Renal cortex interstitium (tissue), 11 donors: ENCODE data around the gene CCDC68. TPM values are rescaled to one million over a fixed set of nuclear protein-coding genes. Genes with fewer than 3 reads are reported as not detected.
A peak's percentile ranks its signal among the peaks of the same experiment; 100 is the strongest.

Experiments used
- DNase-seq, 11 donors: peaks; one replicate each; pipeline ENCODE4 v3.0.0-alpha.2; 2013; ENCODE audit warnings: low read depth in 9 of 11, low spot score in 4 of 11; ENCODE audit errors: extremely low read depth in 1 of 11
- polyA plus RNA-seq, 3 donors: library from polyadenylated mRNA; unstranded; fragments of 120-200 nt; gene quantifications; one replicate each; pipeline ENCODE4 v1.2.1, GENCODE V29; 2013; ENCODE audit not compliant: insufficient read length in 3 of 3

CCDC68 gene
- polyA plus RNA-seq, 3 donors = 7.5 to 12.8 (median 12.1) TPM

DNA sequence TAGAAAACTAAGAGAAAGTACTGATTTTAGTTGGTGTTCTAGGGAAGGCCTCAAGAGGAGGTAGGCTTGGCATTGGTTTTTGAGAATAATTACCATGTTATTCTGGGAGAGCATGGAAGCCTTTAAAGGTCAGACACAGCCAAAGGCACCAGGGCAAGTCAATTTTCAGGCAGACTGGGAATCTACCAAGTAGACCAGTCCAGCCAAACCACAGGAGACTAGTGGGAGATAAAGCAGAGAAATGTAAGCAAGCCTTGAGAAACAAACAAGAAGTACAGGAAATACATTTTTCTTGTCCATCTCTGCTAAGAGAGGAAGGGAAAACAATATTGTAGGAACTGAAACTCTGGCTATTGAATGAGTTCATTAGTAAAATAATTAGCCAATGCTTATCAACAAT, 5.5 kb upstream of the CCDC68 start:
- DNase-seq = no peak

DNA sequence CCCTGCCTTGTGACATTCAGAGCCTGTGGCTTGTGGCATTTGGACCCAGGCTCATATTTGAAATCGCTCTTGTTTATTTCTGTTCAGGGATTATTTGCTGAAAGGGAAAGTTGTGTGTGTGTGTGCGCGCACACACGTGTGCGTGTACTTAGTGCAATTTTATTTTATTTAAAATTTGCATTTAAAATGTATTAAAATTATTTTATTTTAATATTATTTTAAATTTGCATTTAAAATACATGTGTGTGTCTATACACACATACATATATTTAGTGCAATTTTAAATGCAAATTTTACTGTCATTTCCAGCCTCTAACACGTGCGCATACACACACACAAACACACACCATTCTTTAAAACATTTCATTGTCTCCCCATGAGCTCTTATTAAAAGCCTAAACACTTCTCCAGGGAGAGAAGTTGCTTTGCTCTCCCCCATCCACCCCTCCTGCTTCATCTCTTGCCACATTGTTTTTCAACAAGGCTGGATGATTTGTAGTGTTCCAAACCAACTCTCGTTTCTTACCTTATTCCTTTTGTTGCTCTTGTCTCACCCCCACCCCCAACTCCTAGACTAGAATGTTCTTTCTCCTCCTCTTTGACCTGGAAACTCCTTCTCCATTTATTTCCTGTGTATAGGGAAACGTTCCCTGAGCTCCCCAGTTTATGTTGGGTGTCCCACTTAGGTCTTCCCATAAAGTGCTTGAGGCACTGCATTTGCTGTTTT, 3.8 kb upstream of the CCDC68 start:
- no peak for DNase-seq

DNA sequence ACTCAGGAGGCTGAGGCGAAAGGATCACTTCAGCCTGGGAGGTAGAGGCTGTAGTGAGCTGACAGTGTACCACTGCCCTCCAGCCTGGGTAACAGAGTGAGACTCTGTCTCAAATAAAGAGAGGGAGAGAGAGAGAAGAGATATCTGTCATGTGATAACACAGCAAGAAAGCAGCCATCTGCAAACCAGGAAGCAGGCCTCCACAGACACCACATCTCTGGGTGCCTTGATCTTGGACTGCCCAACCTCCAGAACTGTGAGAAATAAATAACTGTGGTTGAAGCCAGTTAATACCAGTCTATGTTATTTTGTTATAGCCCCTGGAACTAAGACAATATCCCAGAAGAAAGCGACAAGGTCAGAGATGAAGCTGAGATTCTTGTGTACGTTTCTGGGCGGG, 2.6 kb upstream of the CCDC68 start:
- no peak for DNase-seq

DNA sequence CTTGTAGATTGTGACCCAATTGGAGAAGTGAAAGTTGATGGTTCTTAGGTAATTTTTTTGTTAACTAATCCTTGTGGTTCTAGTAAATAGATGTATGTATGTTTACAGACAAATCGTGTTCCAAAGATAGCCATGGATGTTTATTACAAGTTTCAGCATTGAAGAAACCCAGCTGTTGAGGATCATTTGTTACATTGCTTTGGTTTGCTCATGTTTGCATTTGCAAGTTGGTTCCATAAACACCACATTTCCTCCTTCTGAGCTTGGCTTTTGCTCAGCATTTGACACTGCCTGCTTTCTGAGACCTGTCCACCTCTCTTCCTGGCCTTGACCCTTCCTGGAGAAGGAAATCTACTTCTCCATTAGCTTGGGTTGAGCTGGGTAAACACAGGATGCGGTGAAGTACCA, 1.8 kb upstream of the CCDC68 start:
- DNase-seq = peak in 5 of 11 donors; percentile 23 to 58 (median 38)

DNA sequence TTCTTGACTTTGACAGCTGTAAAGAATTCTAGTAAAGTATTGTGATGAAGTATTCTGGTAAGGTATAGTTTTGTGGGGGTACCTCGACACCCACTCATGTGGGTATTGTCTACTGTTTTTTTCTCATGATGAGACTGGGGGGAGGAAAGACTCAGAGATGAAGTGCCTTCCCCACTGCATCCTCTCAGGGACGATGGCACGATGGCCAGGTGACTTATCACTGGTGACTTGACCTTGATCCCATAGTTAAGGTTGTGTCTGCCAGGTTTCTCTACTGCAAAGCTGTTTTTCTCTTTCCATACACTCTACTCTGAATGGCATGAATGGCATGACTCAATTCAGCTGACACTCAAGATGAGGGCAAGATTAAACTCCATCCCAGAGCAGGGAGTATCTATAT, 936 bp upstream of the CCDC68 start:
- DNase-seq = no peak

DNA sequence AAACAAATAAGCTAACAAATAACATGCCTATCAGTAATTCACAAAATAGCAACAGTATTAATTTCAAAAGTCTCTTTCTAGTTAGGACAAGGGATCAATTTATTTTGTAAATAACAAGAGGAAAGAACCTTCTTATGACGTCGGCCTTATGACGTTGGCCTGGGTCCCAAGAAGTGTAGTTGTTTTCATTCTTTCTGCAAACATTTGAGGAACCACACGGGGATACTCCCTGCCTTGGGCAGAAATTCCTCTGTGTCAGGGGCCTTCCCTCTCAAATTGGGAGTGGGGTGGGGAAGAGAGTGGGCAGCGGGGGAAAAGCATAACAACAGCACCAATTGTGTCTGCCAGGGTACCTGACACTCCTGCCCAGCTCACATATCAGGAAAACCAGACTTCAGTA, 1.3 kb downstream of the CCDC68 start:
- DNase-seq = no peak

DNA sequence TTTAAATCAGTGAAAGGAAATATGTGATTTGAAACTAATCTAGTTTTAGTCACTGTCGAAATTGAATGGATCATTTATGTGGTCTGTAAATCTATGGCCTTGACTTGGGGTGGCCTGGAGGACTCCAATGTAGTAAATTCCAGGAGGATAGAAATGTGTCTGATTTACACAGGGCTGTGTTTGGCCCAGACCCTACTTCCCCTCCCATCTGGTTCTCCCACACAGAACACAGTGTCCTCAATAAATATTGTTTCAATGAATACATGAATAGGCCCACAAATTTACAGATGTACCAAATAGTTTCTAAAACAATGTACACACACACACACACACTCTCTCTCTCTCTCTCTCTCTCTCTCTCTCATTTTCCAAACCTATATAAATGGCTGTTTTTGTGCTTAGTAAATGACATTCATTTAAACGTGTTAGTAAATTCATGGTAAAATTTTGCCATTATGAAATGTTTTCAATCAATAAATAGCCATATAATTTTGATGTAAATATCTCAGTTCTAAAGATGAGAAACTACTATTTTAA, 1.9 kb downstream of the CCDC68 start:
- DNase-seq = no peak

DNA sequence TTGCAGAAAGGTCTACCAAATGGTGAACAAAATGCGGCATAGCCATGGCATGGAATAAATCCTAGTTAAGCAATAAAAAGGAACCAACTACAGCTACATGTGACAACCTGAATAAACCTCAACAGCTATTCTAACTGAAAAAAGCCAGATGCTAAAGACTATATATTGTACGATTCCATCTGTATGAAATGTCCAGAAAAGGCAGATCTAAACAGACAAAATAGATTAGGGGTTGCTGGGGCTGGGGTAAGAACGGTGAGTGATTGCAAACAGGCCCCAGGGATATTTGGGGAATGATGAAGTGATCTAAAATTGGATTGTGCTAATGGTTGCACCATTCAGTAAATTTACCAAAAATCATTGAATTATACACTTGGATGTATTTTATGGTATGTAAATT, 2.8 kb downstream of the CCDC68 start:
- DNase-seq = no peak

DNA sequence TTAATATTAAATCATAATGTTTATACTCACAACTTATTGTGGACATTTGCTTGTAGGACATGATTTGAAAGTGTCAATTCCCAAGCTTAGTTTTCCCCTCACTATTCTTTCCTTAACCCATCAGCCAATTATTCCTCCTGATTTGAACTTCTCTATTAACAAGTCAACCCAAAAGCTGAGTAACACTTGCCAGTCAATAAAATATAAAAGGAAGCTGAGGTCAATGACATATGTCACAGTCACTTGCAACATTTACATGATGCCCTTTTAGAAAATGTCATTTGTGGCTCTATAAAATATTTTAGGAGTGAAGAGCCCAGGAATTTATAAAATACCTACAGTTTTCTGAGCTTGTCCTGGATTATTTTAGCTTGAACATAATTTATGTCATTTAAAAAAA, 7.2 kb downstream of the CCDC68 start:
- no peak for DNase-seq

DNA sequence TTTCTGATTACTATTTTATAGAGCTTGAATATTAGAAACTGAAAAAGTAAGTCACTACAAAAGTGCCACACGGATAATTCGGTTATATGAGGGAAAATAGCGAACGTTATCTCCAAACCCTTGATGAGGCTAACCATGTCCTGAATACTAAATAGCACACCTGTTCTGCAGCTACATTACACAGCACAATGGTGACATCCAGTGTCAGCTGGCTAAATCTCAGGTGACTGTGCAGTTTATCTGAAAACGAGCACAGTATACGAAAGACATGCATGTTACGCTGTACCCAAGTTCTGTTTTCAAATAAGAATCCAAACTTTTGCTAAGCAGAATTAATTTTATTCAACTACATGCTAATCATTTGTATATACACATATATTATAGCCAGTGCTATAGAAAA, 9.0 kb downstream of the CCDC68 start:
- no peak for DNase-seq

DNA sequence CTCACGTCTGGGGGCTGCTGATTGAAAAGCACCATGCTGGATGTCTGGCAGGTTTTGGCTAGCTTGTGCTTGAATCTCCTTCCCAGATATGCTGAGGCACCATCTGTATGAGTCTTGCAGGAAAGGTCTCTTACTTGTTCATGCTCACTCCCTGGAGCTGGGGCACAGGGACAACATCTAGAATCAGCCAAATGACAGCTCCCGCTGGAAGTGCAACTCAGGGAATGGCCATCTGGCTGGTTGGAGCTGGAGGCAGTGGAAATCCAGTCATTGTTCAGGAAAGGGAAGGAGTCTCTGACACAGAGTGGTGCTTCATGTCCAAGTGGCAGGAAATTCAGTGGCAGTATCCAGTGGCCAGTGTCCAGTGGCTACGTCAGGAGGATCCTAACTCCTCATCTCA, 9.7 kb downstream of the CCDC68 start:
- no peak for DNase-seq

DNA sequence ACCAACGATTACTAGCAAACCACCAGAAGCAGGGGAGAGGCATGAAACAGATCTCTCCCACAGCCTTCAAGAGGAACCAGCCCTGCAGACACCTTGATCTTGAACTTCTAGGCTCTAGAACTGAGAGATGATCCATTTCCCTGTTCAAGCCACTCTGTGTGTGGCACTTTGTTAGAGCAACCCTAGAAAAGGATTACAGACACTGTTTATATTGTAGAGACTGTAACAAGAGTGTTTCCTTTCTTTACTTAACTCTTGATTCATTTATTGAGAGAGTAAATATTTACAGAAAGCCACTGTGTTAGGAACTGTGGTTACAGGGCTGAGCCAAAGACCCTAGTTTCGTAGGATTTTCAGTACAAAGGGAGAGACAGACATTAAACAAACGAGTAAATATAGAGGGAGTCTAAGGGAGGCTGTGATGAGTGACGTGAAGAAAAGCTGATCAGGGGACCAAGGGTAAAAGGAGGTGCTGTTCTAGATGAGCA, 10.9 kb downstream of the CCDC68 start:
- no peak for DNase-seq

DNA sequence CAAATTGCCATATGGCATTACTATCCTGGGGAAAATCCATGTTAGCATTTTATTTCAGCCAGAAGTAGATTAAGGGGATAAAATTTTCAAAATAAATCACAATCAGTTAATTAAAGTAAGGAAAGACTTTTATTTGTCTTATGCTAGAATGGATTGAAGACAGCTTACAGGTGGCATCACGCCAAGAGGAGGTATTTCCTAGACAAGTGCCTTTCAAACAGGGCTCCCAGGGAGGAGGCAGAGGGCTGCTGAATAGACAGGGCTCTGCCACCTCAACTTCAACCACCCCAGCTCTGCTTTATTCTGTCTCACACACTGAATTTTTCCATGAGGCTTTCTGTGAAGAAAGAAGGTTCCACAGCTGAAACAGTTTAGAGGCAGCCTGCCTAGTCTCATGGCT, 12.2 kb downstream of the CCDC68 start:
- DNase-seq = no peak

DNA sequence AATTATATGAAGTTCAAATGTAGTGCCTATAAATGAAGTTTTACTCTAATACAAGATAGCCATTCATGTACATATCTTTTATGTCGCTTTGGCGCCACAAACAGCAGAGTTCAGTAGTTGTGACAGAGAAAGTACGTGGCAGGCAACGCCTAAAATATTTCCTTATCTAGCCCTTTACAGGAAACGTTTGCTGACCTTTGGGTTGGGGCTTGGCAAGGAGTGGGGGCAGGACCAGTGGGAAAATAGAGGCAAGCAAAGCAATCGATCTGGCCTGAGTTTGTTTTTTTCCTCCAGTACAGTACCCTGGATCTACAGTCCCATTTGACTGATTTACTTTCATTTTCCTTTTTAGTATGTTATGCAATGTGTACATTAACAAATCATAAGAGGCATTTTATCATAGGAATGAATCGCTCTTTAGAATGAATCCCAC, 13.1 kb downstream of the CCDC68 start:
- no peak for DNase-seq

DNA sequence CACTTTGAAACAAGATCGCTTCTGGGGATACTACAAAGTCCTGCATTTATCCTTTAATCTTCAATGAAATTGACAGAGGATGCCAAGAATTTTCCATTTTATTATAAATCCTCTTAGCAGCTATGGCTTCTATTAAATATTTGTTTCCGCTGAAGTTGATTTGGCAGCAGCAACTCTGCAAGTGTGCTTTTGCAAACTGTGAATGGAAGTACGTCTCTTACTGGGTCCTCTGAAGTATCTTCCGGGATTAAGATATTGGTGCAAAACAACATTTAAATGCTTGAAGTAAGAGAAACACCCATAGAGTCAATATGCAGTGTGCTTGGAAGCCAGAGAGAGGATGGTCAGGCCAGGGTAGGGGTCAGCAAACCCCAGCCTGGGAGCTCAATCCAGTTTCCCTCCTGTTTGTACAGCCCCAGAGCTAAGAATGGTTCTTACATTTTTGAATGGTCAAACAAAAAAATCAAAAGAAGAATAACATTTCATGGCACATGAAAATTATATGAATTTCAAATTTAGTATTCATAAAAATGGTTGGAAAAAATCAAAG, 13.6 kb downstream of the CCDC68 start:
- no peak for DNase-seq

DNA sequence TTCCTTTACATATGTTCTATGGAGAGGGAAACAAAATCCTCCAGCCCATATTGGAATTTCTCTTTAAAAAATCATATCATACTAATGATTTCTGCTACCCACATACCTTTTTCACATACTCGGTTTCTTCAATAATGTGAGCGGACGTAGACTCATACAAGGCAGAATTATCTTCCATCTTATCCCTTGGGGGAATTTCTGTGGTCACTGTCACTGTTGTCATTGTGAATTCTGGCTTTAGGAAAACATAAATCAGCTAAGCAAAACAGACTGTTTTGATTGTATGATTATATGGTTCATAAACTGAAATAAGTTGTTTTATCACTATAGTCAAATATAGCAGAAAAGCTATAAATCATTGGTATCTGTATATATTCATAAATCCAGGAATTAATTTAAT, 16.7 kb downstream of the CCDC68 start:
- DNase-seq = no peak

DNA sequence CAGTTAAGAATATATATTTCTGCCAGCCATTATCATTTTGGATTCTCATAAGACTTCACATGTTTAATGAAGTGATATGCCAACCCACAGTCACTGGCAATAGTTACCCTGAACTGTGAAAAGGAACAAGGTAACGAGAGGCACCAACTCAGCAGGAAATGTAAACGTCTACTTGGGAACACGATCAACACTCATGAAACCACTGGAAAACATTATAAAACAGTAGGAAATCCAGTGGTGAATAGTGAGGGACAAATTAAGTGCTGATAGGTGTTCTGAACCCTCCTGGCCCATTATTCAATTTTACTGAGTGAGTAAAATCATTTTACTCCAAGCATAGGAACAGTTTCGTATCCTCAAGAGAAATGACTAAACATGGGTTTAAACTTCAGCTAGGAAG, 17.1 kb downstream of the CCDC68 start:
- no peak for DNase-seq

DNA sequence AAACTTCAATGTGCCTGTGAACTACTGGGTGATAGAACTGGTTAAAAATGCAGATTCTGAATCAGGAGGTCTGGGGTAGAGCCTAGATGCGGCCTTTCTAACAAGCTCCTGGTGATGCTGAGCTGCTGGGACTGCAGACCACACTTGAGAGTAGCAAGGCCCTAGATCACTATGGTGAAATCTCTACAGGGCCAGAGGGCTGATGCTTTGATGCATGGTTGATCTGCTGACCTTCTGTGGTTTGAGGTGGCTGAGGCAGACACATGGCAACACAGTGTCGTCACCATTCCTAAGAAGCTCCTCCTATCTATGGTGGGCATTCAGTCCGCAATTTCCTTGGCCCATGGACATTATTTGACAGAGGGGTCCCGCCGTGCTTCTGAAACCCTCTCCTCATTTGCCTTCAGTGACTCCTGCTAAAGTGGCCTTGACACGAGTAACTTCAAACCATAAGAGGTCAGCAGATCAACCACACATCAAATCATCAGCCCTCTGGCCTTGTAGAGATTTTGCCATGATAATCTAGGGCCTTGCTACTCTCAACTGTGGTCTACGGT, 19.8 kb downstream of the CCDC68 start:
- DNase-seq = no peak

DNA sequence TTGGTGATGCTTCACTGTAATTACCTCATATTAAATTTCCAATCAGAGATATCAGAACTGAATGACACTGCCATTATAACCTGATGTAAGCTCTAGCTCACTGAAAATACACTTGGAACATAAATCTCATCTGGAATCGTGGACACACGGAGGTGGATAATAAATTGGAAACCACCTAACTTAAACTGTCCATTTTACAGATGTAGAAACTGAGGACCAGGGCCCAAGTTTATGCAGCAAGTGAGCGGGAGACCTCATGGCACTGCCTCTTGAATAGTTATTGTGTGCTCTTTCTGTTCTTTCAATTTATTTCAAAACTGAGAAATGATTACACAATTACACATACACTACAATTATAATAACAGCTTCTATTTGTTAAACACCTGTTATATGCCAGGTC, 20.8 kb downstream of the CCDC68 start:
- DNase-seq = no peak

DNA sequence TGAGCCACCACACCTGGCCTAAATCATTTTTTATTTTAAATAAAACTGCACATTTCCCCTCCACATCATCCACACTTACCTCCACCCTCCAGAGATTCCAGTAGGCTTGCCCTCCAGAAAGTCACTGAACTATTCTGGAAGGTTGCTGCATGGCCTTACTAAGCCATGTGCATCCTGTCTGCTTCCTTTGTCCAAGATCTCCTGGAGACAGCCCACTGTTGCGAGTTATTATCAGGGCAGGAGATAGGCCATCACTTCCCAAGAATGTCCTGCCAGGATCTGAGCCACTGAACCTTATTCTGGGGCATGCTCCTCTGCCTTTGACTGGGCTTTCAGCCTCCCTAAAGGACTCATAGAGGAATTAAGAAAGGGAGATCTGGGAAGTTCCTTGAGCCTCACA, 26.8 kb downstream of the CCDC68 start:
- DNase-seq = no peak

DNA sequence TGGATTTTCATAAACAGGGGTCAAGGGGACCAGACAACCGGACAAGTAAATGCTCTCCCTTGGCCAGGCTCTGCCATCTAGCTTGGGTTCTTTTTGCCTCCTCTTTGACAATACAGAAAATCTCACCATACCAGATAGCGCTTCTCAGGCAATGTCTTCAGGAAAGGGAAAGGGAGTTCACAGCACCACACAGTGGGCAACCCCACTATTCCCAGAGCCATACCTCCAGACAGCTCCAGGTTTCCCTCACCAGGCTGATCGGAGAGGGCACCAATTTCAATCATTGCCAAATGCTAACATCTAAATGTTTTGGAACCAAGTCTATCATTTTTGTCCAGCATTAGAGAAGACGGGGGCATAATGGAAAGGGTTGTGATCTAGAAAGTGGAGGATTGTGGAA, 28.1 kb downstream of the CCDC68 start:
- DNase-seq = no peak
